ENCODE measurements around the gene TNS3.
"Not testable (repeated sequence)": the region's sequence is repeated elsewhere in the genome, so short reads cannot be mapped to it uniquely, and the experiment has no call there.

The TNS3 gene

GRCh38 chr7:47602272-47603004 is 20.5 kb upstream of the TNS3 start:
- FAIRE-seq: no peak

- no peak for FAIRE-seq
These were observed 20.0 kb upstream of the TNS3 start for GRCh38 chr7:47601881-47602249.

- no peak for FAIRE-seq
These were observed 19.4 kb upstream of the TNS3 start for GRCh38 chr7:47601119-47601880.

GRCh38 chr7:47600199-47601118 is 18.5 kb upstream of the TNS3 start:
- FAIRE-seq: no peak

GRCh38 chr7:47597379-47597778 is 15.5 kb upstream of the TNS3 start:
- FAIRE-seq: no peak

GRCh38 chr7:47596502-47597202 is 14.7 kb upstream of the TNS3 start:
- no peak for FAIRE-seq

GRCh38 chr7:47594406-47594805 is 12.5 kb upstream of the TNS3 start:
- no peak for FAIRE-seq

GRCh38 chr7:47591655-47592572 is 10.0 kb upstream of the TNS3 start:
- FAIRE-seq: no peak

- no peak for FAIRE-seq
These were observed 9.3 kb upstream of the TNS3 start for GRCh38 chr7:47591089-47591654.

GRCh38 chr7:47590215-47590614 is 8.3 kb upstream of the TNS3 start:
- not testable (repeated sequence) for FAIRE-seq

- FAIRE-seq: no peak
These were observed 6.9 kb upstream of the TNS3 start for GRCh38 chr7:47588704-47589225.

- no peak for FAIRE-seq
These were observed 6.1 kb upstream of the TNS3 start for GRCh38 chr7:47587976-47588375.

GRCh38 chr7:47587351-47587750 is 5.4 kb upstream of the TNS3 start:
- no peak for FAIRE-seq

- FAIRE-seq: no peak
These were observed 5.0 kb upstream of the TNS3 start for GRCh38 chr7:47586925-47587324.

- not testable (repeated sequence) for FAIRE-seq
These were observed 4.3 kb upstream of the TNS3 start for GRCh38 chr7:47586161-47586670.

GRCh38 chr7:47584536-47584895 is 2.6 kb upstream of the TNS3 start:
- no peak for FAIRE-seq

- no peak for FAIRE-seq
These were observed 2.0 kb upstream of the TNS3 start for GRCh38 chr7:47583739-47584535.

- no peak for FAIRE-seq
These were observed 1.1 kb upstream of the TNS3 start for GRCh38 chr7:47582764-47583738.

- FAIRE-seq: no peak
These were observed 490 bp downstream of the TNS3 start for GRCh38 chr7:47581438-47581803.

Measured in A204.1 (cell line).